GM19193 (cell line): ENCODE data around the gene CRISPLD2.

ENCODE experiments used
- POLR2A ChIP-seq: IDR thresholded peaks from 4 replicates; pipeline ENCODE4 v1.6.1; 2011; ENCODE audit not compliant: insufficient read depth, insufficient read length; ENCODE audit errors: extremely low read depth

CRISPLD2 gene

GRCh38 chr16:84851192-84852127 lies 31.7 kb downstream of the CRISPLD2 start:
- TF ChIP-seq POLR2A: no peak

GRCh38 chr16:84853534-84853933 lies 33.7 kb downstream of the CRISPLD2 start:
- no peak for TF ChIP-seq POLR2A

- no peak for TF ChIP-seq POLR2A
These were observed 35.0 kb downstream of the CRISPLD2 start for GRCh38 chr16:84854759-84855158.

GRCh38 chr16:84859681-84860080 lies 39.9 kb downstream of the CRISPLD2 start:
- TF ChIP-seq POLR2A: no peak

- no peak for TF ChIP-seq POLR2A
These were observed 40.6 kb downstream of the CRISPLD2 start for GRCh38 chr16:84860383-84860782.

DNA sequence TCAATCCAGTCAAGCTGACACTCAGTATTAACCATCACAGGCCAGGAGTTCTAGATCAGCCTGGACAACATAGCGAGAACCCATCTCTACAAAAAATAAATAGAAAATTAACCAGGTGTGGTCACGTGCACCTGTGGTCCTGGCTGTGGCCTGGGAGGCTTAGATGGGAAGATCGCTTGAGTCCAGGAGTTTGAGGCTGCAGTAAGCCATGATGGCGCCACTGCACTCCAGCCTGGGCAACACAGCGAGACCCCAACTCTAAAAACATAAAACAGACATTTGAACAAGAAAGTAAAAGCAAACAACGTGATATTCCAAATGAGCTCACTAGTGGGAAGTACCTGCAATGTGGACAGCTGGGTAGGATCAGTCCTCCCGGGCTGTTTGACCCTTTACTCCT lies 41.9 kb downstream of the CRISPLD2 start:
- TF ChIP-seq POLR2A: no peak

GRCh38 chr16:84862804-84863480 lies 43.2 kb downstream of the CRISPLD2 start:
- no peak for TF ChIP-seq POLR2A

DNA sequence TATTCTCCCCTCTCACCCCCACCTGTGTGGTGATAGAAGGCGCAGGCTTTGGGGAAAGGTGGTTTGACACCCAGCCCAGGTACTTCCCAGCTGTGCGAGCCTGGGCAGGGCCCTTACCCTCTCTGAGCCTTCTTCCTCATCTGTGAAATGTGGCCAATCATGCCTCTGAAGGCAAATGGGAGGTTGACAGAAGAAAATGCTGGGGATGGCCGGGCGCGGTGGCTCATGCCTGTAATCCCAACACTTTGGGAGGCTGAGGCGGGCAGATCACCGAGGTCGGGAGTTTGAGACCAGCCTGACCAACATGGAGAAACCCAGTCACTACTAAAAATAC lies 43.7 kb downstream of the CRISPLD2 start:
- TF ChIP-seq POLR2A: no peak

DNA sequence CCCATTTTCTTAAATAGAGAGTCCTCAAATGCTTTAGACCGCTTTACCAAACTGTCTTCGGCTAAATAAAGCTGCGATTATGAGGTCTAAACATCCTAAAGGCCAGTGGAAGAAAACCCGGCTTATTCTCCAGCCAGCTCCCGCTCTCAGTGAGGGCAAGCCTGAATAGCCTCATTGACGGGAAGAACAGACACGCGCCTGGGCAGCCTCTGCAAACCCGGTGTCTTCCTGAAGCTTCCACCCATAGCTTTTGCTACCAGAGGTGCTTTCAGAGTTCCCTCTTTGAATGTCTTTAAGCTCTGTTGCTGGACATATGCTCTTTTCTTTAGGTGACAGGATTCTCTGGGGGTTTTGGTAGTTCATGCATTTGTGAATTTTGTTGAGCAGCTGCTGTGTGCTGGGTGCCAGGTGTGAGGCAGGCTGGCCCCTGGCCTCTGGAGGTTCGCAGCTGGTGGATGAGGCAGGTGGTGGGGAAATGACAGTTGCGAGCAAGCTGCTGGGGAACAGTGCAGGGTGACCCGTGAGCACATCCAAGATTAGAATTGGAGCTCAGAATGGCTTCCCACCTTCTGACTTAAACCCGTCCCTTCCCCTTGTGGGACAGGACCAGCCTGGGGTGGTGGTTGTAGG lies 44.7 kb downstream of the CRISPLD2 start:
- no peak for TF ChIP-seq POLR2A

- no peak for TF ChIP-seq POLR2A
These were observed 47.9 kb downstream of the CRISPLD2 start for GRCh38 chr16:84867696-84868095.

DNA sequence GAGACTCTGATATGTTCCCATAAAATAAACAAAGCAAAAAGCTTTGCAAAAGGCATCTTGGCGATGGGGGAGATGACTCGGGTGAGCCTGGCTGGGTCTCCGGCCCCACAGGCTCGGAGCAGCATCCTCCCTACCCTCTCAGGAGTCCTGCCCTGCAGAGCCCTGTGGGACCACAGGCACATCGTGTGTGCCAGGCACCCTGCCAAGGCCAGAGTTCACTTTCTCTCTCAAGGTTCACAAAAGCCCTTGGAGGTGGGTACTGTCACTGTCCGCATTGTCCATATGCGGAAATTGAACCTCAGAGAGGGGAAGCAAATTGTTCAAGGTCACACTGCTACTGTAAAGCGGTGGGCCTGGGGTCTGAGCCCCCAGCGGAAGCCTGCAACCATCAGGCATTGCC lies 48.5 kb downstream of the CRISPLD2 start:
- no peak for TF ChIP-seq POLR2A

- no peak for TF ChIP-seq POLR2A
These were observed 49.2 kb downstream of the CRISPLD2 start for GRCh38 chr16:84868829-84869472.

GRCh38 chr16:84869473-84869845 lies 49.7 kb downstream of the CRISPLD2 start:
- no peak for TF ChIP-seq POLR2A

- TF ChIP-seq POLR2A: no peak
These were observed 54.2 kb downstream of the CRISPLD2 start for GRCh38 chr16:84874004-84874435.

DNA sequence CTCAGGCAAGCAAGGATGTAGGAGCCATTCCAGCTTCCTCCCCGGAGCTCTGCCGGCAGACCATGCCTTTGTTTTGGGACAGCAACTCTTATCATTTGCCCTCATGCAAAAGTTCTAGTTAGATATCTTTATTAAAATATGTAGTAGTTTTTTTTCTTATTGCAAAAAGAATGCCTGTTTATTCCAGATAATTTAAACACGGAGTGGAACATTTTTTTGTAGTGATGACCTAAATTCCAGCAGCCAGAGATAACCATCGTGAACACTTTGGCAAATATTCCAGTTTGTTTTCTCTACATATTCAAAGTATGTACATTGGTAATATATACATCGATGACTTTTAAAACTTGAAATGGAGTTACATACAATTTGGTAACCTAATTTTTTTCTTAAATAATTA lies 54.8 kb downstream of the CRISPLD2 start:
- no peak for TF ChIP-seq POLR2A
